ENCODE measurements around the gene ALPP.

DNA sequence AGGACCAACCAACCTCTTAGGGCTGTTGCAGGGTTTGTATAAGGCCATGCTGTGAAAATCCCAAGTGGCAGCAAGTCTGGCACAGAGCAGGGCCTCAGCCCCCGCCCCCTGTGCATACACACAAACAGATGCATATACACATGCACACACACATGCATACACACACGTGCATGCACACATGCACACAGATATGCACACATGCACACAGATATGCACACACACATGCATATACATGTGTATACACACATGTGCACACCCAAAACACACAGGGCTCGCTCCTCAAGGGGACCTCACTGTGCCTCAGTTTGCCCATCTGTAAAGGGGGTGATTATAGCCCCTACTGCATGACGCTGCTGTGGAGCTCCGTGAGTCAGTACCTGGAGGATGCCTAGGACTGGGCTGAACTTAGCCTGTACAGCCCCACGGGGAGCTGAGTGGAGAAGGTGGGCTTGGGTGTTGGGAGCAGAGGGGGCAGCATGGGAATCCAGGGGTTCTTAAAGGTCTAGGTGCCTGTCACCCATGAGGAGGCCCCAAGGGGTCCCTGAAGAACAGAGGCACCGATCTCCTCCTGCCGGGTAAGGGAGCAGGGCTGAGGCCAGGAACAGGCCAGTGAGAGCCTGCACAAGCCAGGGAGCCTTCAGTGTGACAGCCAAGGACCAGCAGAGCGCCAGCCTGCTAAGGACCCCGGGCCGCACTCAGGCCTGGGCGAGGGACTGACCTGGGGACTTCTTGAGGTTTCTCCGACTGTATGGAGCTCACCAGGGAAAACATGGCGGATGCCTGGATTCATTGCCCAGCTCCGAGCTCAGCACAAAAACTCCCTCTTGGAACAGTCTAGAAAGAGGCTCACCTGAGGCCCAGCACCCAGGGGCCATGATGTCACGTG, 53.4 kb downstream of the ALPP start:
- no peak for TF ChIP-seq EZH2 (IDR thresholded peaks at IDR 0.05; ENCODE audit: insufficient read depth, poor library complexity, severe bottlenecking)
- no peak for TF ChIP-seq EZH2phosphoT487 (IDR thresholded peaks at IDR 0.05; ENCODE audit: insufficient read depth, low read depth)

Measured in GM23248 (cell line).